ENCODE measurements around the gene FLT4.

FLT4 gene

DNA sequence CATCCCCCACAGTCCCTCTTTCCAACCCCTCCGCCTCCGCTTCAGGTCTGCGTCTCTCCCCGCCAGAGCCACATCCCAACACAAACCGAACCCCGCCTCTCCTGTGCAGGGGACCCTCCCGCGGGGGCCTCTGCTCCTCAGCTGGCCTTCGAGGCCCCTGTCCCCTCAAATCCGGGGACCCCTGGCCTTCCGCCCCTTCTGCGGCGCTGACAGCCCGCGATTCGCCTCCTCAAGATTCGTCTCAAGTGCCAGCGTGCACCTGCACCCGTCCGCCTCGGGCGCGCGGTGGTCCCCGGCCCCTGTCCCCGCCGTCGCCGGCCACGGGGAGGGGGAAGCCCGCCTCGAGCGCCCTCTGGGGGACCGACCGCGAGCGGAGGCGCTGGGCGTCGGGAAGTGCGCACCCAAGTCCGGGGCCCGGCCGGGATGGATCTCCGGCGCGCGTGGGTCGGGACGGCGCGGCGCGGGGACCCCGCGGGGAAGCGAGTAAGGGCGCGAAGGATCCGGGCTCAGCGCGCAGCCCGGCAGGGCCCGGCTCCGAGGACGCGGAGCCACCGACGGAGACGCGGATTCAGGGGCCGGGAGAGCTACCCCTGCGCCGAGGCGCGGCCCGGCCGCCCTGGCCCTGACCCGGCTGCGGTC, 623 bp downstream of the FLT4 start:
- TF ChIP-seq, protein P1, sequence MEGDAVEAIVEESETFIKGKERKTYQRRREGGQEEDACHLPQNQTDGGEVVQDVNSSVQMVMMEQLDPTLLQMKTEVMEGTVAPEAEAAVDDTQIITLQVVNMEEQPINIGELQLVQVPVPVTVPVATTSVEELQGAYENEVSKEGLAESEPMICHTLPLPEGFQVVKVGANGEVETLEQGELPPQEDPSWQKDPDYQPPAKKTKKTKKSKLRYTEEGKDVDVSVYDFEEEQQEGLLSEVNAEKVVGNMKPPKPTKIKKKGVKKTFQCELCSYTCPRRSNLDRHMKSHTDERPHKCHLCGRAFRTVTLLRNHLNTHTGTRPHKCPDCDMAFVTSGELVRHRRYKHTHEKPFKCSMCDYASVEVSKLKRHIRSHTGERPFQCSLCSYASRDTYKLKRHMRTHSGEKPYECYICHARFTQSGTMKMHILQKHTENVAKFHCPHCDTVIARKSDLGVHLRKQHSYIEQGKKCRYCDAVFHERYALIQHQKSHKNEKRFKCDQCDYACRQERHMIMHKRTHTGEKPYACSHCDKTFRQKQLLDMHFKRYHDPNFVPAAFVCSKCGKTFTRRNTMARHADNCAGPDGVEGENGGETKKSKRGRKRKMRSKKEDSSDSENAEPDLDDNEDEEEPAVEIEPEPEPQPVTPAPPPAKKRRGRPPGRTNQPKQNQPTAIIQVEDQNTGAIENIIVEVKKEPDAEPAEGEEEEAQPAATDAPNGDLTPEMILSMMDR (IDR thresholded peaks at IDR 0.05; ENCODE audit: insufficient read depth, low read depth, low read length, missing control alignments) = no peak
- DNase-seq (ENCODE audit: low read depth) = no peak
- H3K4me3 ChIP-seq (ENCODE audit: low read length) = no peak overlapping the region

DNA sequence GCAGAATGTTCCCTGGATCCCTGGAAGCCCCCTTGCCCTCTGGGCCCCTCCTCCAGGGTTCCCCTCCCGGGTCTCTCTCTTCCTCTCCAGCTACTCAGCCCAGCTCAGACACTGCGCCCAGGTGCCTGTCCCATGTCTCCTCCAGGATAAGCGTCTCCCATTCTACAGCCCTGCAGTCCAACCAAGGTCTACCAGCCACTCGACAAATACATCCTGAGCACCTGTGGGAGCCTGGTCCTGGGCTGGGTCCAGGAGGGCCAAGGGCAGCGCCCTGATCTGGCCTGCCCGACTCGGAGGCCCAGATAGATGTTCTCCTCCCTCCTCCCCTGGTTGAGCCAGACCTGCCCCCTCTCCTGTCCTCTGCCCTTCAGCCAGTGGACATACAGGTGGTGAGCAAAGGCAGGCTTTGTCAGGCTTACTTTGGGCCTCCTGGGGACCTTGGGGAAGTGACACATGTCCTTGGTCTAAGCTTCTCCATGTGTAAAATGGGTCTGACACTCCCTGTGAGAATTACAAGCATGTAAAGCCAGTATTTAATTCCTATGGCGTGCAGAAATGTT, 1.4 kb downstream of the FLT4 start:
- TF ChIP-seq, protein P1 (IDR thresholded peaks at IDR 0.05; ENCODE audit: insufficient read depth, low read depth, low read length, missing control alignments) = no peak
- DNase-seq (ENCODE audit: low read depth) = no peak
- no peak overlapping the region for H3K4me3 ChIP-seq (ENCODE audit: low read length)

DNA sequence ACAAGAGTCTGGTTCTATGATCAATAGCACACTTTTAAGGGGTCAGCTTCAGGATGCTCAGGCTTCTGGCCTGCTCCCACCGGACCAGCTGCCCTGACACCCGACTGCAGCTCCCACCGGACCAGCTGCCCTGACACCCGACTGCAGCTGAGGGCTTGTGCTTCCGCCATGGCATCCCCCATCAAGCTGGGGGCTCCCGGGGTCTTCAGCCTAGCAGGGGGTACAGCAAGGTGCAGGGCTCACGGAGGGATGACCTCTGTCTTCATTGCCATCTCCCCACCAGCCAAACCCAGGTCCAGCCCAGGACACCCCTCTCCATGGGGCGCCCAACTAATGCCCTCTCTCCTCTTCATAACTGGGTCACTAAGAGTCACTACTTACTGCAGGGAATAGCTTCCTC, 1.9 kb downstream of the FLT4 start:
- no peak overlapping the region for H3K4me3 ChIP-seq (ENCODE audit: low read length)
- TF ChIP-seq, protein P1 (IDR thresholded peaks at IDR 0.05; ENCODE audit: insufficient read depth, low read depth, low read length, missing control alignments) = no peak
- DNase-seq (ENCODE audit: low read depth) = no peak

DNA sequence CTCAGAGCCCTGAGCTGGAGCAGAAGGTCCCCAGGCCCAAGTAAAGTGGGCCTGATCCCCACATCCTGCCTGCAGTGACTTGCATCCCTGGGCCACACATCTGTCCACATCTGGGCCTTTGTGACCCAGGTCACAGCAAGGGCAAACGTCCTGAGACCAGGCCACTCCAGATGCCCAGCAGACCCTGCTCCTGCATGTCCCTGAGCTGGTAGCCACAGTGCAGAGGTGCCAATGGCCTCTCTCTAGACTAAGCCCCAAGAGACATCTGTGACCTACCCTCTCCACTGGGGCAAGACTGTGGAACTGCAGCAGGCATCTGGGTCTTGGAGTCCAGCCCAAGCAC, 2.5 kb downstream of the FLT4 start:
- TF ChIP-seq, protein P1 (IDR thresholded peaks at IDR 0.05; ENCODE audit: insufficient read depth, low read depth, low read length, missing control alignments) = no peak
- no peak for DNase-seq (ENCODE audit: low read depth)
- no peak overlapping the region for H3K4me3 ChIP-seq (ENCODE audit: low read length)

DNA sequence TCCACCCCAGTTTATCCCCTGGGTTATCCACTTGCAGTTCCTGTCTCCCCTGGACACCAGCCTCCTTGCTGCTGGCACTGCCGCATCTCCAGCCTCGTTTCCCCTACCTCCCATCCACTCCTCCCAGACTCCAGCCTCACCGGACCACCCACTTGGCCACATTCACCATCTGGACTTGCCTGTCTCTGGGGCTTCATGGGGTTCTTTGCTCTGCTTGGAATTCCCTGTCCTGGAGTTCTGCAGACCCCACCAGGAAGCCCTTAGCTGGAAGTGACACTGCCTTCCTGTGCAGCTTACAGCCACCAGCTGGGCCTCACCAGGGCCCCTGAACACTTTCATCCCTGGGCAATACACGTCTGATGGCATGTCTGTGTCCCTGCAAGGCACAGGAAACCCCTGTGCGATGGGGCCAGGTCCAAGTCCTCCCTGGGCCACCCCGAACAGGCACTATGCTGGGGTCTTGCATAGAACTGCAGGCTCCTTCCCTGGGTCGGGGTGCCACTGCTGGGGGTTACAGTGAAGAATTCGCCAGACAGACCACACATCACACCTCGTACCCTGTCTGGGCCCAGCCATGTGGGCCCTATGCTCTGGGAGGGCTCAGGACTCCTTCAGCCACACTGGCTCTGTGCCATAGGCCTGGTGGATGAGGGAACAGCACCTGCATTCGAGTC, 3.0 kb downstream of the FLT4 start:
- H3K4me3 ChIP-seq (ENCODE audit: low read length) = no peak overlapping the region
- TF ChIP-seq, protein P1 (IDR thresholded peaks at IDR 0.05; ENCODE audit: insufficient read depth, low read depth, low read length, missing control alignments) = no peak
- DNase-seq (ENCODE audit: low read depth) = no peak

DNA sequence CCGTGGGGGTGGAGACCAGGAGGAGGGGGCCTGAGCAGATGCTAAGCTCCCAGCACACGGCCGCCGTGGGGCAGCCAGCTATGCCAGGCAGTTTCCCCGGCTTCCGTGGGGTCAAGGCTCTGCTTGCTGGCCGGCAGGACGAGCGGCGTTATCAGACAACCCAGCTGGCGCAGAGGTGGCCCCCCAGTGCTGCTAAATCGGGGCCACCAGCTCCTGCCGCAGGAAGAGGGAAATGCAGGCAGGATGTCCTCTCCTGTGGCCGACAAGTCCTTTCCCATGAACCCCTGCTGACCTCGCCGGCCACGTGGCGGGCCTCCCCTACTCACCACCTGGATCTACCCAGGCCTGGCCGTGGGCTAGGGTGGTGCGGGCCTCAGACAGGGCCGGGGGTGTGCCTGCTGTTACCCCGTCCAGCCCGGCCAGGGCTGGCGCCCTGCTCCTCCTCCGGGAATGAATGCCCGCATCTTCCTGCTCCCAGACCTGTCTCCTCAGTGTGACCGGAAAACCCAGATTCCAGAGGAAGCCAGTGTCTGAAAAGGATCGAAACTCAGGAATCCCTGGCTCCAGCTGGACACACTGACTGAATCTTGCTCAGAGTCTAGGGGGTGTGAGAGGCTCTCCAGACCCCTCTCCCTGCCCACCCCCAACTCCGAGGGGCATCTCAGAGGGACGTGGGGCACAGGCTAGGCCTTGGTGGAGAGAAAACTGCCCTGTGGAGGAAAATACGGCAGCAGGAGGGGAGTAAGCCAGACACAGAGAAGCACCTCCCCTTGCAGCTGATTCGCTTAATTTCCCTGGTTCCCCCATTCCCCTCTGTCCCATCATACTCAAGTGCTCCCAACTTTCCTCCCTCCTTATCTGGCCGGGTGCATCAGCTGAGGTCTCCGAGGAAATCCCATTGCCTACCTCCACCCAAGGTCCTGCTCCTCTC, 3.9 kb downstream of the FLT4 start:
- TF ChIP-seq, protein P1 (IDR thresholded peaks at IDR 0.05; ENCODE audit: insufficient read depth, low read depth, low read length, missing control alignments) = no peak
- no peak for DNase-seq (ENCODE audit: low read depth)

More for the DNA sequence above, 3.9 kb downstream of the FLT4 start:
- no peak overlapping the region for H3K4me3 ChIP-seq (ENCODE audit: low read length)
